ENCODE measurements around the gene FSTL3.

GRCh38 chr19:663682-664117, 12.5 kb upstream of the FSTL3 start:
- no peak for TF ChIP-seq CTCF (IDR thresholded peaks at IDR 0.05)
- no peak for TF ChIP-seq POLR2AphosphoS5 (IDR thresholded peaks at IDR 0.05; ENCODE audit: low read depth, low read length)
- no peak for TF ChIP-seq TCF7L2 (IDR thresholded peaks at IDR 0.05; ENCODE audit: low read depth, low read length)
- TF ChIP-seq REST (IDR thresholded peaks at IDR 0.05; ENCODE audit: insufficient read depth in 1 of 2, low read depth in 2 of 2, low read length in 1 of 2) = no peak

All from Panc1 (cell line).